Suppressor macrophage treated with lipopolysaccharide for 4 hours (primary cell): ENCODE measurements around the gene PRKG2.
A peak's percentile ranks its signal among the peaks of the same experiment; 100 is the strongest.
"Not testable (repeated sequence)": the region's sequence is repeated elsewhere in the genome, so short reads cannot be mapped to it uniquely, and the experiment has no call there.

Source experiments
- DNase-seq: peaks from one replicate; pipeline ENCODE4 v3.0.0-alpha.2; 2020

The PRKG2 gene

GRCh38 chr4:81153714-81154323 is 61.2 kb downstream of the PRKG2 start:
- DNase-seq = not testable (repeated sequence)

- no peak for DNase-seq
Measured at GRCh38 chr4:81152839-81153713, 61.9 kb downstream of the PRKG2 start.

GRCh38 chr4:81149976-81150375 is 65.0 kb downstream of the PRKG2 start:
- no peak for DNase-seq

GRCh38 chr4:81148576-81148975 is 66.4 kb downstream of the PRKG2 start:
- no peak for DNase-seq

GRCh38 chr4:81146466-81146865 is 68.6 kb downstream of the PRKG2 start:
- DNase-seq = no peak

GRCh38 chr4:81143183-81143582 is 71.8 kb downstream of the PRKG2 start:
- DNase-seq = no peak

- DNase-seq = no peak
Measured at GRCh38 chr4:81142744-81143143, 72.3 kb downstream of the PRKG2 start.

- DNase-seq = no peak
Measured at GRCh38 chr4:81137894-81138293, 77.1 kb downstream of the PRKG2 start.

- DNase-seq = no peak
Measured at GRCh38 chr4:81137446-81137845, 77.6 kb downstream of the PRKG2 start.

GRCh38 chr4:81136161-81136905 is 78.7 kb downstream of the PRKG2 start:
- no peak for DNase-seq

- no peak for DNase-seq
Measured at GRCh38 chr4:81135501-81135900, 79.5 kb downstream of the PRKG2 start.

- DNase-seq = no peak
Measured at GRCh38 chr4:81131563-81131962, 83.5 kb downstream of the PRKG2 start.

GRCh38 chr4:81131066-81131465 is 84.0 kb downstream of the PRKG2 start:
- DNase-seq = no peak

GRCh38 chr4:81130569-81130968 is 84.5 kb downstream of the PRKG2 start:
- DNase-seq = no peak

- DNase-seq = peak; percentile 10
Measured at GRCh38 chr4:81120055-81120454, 95.0 kb downstream of the PRKG2 start.

GRCh38 chr4:81118086-81118485 is 96.9 kb downstream of the PRKG2 start:
- DNase-seq = no peak

GRCh38 chr4:81116566-81116965 is 98.5 kb downstream of the PRKG2 start:
- no peak for DNase-seq

GRCh38 chr4:81113024-81113423 is 102.0 kb downstream of the PRKG2 start:
- DNase-seq = no peak

GRCh38 chr4:81109356-81109755 is 105.7 kb downstream of the PRKG2 start:
- no peak for DNase-seq

- no peak for DNase-seq
Measured at GRCh38 chr4:81106150-81106549, 108.9 kb downstream of the PRKG2 start.

GRCh38 chr4:81102107-81102506 is 112.9 kb downstream of the PRKG2 start:
- no peak for DNase-seq

GRCh38 chr4:81096566-81096965 is 118.5 kb downstream of the PRKG2 start:
- DNase-seq = no peak

GRCh38 chr4:81095389-81095788 is 119.6 kb downstream of the PRKG2 start:
- DNase-seq = no peak
